GM18519 (cell line): ENCODE data around the gene BBC3.
A peak's percentile ranks its signal among the peaks of the same experiment; 100 is the strongest.
"Not testable (repeated sequence)": the region's sequence is repeated elsewhere in the genome, so short reads cannot be mapped to it uniquely, and the experiment has no call there.

ENCODE experiments used
- ATAC-seq: cut with Tn5 transposase; IDR thresholded peaks from one replicate; pipeline ENCODE4 v1.9.1; 2021; ENCODE audit warnings: mild to moderate bottlenecking, moderate library complexity; ENCODE audit not compliant: unreplicated experiment, low FRiP score

BBC3 gene

DNA sequence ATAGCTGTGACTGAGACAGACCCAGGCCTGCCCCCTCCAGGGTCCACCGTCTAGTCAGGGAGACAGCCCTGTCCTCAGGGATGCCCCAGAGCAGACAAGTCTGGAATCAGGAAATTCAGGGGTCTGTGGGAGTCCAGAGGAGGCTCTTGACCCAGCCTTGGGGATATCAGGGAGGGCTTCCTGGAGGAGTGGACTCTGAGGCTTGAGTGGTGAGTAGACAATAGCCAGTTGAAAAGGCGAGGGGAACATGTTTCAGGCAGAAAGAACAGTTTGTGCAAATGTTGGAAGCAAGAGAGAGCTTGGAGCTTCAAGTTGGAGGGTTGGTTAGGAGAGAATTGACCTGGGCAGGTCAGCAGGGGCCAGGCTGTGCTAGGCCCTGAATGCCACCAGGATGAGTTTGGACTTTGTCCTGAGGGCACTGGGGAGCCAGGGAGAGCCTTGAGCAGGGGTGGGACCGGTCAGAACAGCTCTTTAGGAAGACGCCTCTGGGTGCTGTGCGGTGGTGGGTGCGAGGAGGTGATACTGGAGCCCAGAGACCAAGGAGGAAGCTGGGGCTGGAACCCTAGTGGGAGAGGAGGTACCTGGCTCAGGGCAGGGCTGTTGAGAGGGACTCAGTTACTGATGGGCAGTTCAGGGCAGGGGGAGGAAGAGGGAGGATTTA, 28.0 kb upstream of the BBC3 start:
- ATAC-seq = no peak

GRCh38 chr19:47258434-47258833, 27.4 kb upstream of the BBC3 start:
- ATAC-seq = no peak

GRCh38 chr19:47257411-47258169, 26.6 kb upstream of the BBC3 start:
- ATAC-seq = no peak

DNA sequence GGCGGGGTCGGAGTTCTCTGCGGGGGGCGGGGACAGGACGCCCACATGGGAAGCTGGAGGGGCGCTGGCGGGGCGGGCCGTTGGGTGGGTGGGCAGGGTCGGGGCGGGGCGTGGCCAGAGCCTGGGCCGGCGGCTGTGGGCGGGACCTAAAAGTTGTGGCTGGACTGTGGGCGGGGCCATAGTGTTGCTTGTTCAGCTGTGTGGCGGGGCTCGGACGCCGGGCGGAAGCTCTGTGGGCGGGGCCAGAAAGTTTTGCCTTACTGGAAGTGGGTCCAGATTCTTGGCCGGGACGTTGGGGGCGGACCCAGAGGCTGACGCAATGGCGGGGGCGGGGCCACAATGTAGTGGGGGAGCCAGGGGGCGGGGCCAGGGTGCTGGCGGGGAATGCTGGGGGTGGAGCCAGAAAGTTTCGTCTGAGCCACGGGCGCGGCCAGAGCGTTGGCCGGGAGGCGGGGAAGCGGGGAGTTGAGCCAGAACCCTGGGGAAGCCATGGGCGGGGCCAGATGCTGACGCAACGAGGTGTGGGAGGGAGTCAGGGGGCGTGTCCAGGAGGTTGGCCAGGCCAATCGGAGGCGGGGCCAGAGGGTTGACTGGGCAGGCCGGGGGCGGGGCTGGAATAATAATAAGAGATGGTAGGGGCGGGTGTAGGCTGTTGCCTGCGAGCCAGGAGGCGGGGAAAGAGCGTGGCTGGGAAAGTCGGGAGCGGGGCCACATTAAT, 25.9 kb upstream of the BBC3 start:
- peak; percentile 45 for ATAC-seq

GRCh38 chr19:47255879-47256692, 25.1 kb upstream of the BBC3 start, which contains the start of gene CCDC9:
Gene CCDC9, plus strand, starts transcription at chr19:47256525. Its CDS starts 1,876 bp downstream, at chr19:47258401.
- peak; percentile 42 for ATAC-seq

DNA sequence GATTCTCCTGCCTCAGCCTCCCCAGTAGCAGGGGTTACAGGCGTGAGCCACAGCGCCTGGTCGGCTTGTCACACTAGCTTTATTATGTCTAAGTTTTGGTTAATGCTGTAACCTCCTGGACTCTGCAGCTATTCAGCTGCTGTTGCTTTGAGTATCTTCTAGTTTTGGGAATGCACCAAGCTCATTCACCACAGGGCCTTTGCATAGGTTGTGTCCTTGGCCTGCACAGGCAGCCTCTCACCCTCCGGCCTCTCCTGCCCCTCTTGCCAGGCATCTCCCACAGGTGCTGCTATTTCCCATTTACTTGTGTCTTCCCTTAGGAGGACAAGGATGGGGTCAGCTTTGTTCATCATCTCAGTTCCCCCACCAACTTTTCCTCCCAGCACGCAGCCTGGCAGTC, 23.0 kb upstream of the BBC3 start:
- ATAC-seq = no peak

GRCh38 chr19:47253467-47253881, 22.5 kb upstream of the BBC3 start:
- ATAC-seq = no peak

GRCh38 chr19:47253016-47253415, 22.0 kb upstream of the BBC3 start:
- not testable (repeated sequence) for ATAC-seq

DNA sequence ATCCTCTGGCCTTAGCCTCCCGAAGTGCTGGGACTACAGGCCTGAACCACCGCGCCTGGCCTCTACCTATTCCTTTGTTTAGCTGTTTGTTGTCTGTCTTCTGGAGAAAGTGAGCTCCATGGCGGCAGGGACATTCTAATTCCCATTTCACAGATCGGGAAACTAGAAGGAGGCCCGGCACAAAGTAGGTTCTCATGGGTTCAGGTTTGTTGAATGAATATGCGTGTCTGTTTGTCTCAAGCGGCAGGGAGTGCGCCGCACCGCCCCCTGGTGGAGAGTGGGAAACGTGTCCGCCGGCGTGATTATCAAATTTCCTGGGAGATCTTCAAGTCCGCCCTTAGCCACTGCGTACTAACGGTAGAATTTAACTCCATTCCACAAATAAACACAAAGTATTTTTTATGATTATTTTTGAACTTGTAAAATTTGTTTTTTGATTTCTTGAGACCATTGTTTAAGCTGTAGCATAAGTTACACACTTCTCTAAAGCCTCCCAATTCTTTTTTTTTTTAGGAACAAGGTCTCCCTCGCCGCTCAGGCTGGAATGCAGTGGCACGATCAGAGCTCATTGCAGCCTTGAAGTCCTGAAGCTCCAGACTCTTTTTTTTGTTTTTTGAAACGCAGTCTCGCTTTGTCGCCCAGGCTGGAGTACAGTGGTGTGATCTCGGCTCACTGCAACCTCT, 16.4 kb upstream of the BBC3 start:
- ATAC-seq = no peak

DNA sequence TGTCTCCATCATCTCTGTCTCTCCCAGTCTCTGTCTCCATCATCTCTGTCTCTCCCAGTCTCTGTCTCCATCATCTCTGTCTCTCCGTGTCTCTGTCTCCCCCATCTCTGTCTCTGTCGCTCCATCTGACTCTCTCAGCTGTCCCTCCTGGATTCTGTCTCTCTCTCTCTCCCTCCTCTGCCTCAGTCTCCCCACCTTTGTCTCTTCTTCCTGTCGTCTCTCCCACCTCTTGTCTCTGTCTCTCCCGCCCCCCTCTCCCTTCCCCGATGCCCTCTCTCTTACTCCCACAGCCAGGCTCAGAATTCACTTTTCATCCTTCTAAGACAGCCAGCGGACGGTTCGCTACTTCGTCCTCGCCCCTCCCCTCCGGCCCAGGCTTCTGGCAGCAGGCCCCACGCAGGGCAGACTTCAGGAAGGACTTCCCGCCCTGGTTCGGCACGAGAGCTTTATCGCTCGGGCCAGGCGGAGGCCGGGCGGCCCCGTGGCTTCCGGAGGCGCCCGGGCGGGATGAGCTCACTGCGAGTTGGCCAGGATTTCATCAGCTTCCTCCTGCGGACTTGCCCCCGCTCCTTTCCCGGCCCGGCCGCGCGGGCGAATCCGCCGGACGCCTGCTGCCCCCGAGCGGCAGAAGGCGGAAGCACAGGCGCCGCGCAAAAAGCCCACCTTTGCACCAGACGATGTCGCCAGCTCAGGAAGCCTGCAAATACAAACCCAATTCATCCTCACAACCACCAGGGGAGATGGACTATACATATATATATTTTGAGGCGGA, 13.0 kb upstream of the BBC3 start:
- ATAC-seq = peak; percentile 47

GRCh38 chr19:47243364-47243775, 12.4 kb upstream of the BBC3 start:
- no peak for ATAC-seq

GRCh38 chr19:47241919-47242577, 11.0 kb upstream of the BBC3 start:
- no peak for ATAC-seq

GRCh38 chr19:47240996-47241918, 10.3 kb upstream of the BBC3 start:
- no peak for ATAC-seq

DNA sequence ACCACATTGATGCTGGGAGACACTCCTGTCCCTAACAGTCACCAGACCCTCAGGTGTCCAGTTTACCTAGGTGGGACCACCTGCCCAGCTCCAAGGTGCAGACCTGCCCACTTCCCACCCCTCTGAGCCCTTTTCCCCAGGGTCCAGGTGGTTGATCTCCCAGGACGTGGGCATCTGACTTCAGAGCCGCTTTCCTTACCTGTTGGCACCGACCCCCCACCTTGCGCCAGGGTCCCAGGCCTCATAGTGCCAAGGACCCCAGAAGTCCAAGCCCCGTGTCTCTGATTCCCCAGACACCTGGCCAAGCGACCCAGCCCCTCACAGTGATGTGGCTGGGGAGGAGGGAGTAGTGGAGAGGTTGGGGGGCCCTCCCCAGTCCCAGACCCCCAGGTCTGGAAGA, 9.6 kb upstream of the BBC3 start:
- ATAC-seq = no peak

- no peak for ATAC-seq
These were observed 8.8 kb upstream of the BBC3 start for GRCh38 chr19:47239610-47240296.

DNA sequence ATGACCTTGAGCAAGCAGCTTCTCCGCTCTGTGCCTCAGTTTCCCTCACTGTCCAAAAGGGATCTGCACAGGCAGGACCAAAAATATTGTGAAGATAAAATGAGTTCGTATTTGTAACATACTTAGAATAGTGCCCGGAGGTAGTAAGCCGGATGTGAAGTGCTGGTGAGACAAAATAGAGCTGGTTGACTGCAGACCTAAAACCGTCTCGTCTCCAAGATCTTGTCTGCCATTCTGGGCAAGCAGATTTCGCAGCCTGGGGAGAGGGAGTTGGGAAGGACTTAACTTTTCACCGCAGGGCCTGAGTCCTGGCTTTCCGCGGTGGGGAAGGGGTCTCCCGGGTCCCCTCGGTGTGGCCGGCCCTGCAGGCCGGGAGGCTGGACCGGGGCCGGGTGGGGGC, 8.2 kb upstream of the BBC3 start:
- no peak for ATAC-seq

- ATAC-seq = no peak
These were observed 5.2 kb upstream of the BBC3 start for GRCh38 chr19:47236072-47236675.
